BE2C (cell line): ENCODE measurements around the gene USP4.

Source experiments
- DNase-seq: peaks from one replicate; pipeline ENCODE4 v3.0.0-alpha.2; 2020
- H3K27me3 ChIP-seq: fragments of 250-450 bp; sonication (Bioruptor Pico); 2 replicates; pipeline ENCODE4 v1.5.1; 2020; ENCODE audit warnings: mild to moderate bottlenecking
- H3K36me3 ChIP-seq: fragments of 250-450 bp; sonication (Bioruptor Pico); 2 replicates; pipeline ENCODE4 v1.5.1; 2020; ENCODE audit warnings: mild to moderate bottlenecking
- H3K4me1 ChIP-seq: fragments of 250-450 bp; sonication (Bioruptor Pico); 2 replicates; pipeline ENCODE4 v1.5.1; 2020
- H3K4me3 ChIP-seq: 2 replicates; pipeline ENCODE4 v1.5.1; 2011; ENCODE audit warnings: low read depth, low read length
- H3K9me3 ChIP-seq: fragments of 250-450 bp; sonication (Bioruptor Pico); 2 replicates; pipeline ENCODE4 v1.5.1; 2020
- TF ChIP-seq, protein P1 (sequence below): IDR thresholded peaks from 2 replicates; pipeline ENCODE4 v1.5.1; 2012; ENCODE audit warnings: mild to moderate bottlenecking, low read depth, low read length

Gene USP4

GRCh38 chr3:49265661-49266386, 74.0 kb downstream of the USP4 start:
- no peak overlapping the region for H3K4me3 ChIP-seq
- H3K27me3 ChIP-seq = no peaks in the 10 kb centered on the region
- no peaks in the 10 kb centered on the region for H3K4me1 ChIP-seq
- DNase-seq = no peak
- TF ChIP-seq, protein P1, sequence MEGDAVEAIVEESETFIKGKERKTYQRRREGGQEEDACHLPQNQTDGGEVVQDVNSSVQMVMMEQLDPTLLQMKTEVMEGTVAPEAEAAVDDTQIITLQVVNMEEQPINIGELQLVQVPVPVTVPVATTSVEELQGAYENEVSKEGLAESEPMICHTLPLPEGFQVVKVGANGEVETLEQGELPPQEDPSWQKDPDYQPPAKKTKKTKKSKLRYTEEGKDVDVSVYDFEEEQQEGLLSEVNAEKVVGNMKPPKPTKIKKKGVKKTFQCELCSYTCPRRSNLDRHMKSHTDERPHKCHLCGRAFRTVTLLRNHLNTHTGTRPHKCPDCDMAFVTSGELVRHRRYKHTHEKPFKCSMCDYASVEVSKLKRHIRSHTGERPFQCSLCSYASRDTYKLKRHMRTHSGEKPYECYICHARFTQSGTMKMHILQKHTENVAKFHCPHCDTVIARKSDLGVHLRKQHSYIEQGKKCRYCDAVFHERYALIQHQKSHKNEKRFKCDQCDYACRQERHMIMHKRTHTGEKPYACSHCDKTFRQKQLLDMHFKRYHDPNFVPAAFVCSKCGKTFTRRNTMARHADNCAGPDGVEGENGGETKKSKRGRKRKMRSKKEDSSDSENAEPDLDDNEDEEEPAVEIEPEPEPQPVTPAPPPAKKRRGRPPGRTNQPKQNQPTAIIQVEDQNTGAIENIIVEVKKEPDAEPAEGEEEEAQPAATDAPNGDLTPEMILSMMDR = no peak
- H3K36me3 ChIP-seq = no peaks in the 10 kb centered on the region
- H3K9me3 ChIP-seq = no peaks in the 10 kb centered on the region

GRCh38 chr3:49263159-49263889, 76.5 kb downstream of the USP4 start:
- Histone ChIP-seq H3K4me3 (no peak overlapping the region), H3K27me3 (no peaks in the 10 kb centered on the region), H3K4me1 (no peaks in the 10 kb centered on the region), H3K9me3 (no peaks in the 10 kb centered on the region), H3K36me3 (no peaks in the 10 kb centered on the region)
- no peak for DNase-seq
- TF ChIP-seq, protein P1 = no peak

- H3K36me3 ChIP-seq = no peaks in the 10 kb centered on the region
- no peaks in the 10 kb centered on the region for H3K27me3 ChIP-seq
- no peaks in the 10 kb centered on the region for H3K4me1 ChIP-seq
- no peak for DNase-seq
- H3K4me3 ChIP-seq = no peak overlapping the region
- TF ChIP-seq, protein P1 = no peak
- H3K9me3 ChIP-seq = no peaks in the 10 kb centered on the region
These were observed 79.0 kb downstream of the USP4 start for GRCh38 chr3:49260806-49261324.

- TF ChIP-seq, protein P1 = no peak
- Histone ChIP-seq H3K36me3 (no peaks in the 10 kb centered on the region), H3K9me3 (no peaks in the 10 kb centered on the region), H3K4me1 (no peaks in the 10 kb centered on the region), H3K27me3 (no peaks in the 10 kb centered on the region), H3K4me3 (no peak overlapping the region)
- no peak for DNase-seq
These were observed 82.7 kb downstream of the USP4 start for GRCh38 chr3:49257187-49257586.

GRCh38 chr3:49255718-49256511, 83.9 kb downstream of the USP4 start:
- Histone ChIP-seq H3K27me3 (no peaks in the 10 kb centered on the region), H3K4me3 (no peak overlapping the region), H3K9me3 (no peaks in the 10 kb centered on the region), H3K4me1 (no peaks in the 10 kb centered on the region), H3K36me3 (no peaks in the 10 kb centered on the region)
- DNase-seq = no peak
- TF ChIP-seq, protein P1 = no peak
